Stomach (tissue), 4 donors: Measurements from ENCODE around the gene SIM1.

ENCODE experiments used
- EP300 ChIP-seq: sonication (generic); formaldehyde crosslinking; IDR thresholded peaks from one replicate; pipeline ENCODE4 v1.6.1; 2017; ENCODE audit warnings: antibody characterized with exemption
- POLR2A ChIP-seq, 4 donors: fragments of 450-650 bp; IDR thresholded peaks; one replicate each; pipeline ENCODE4 v1.6.1; 2016; ENCODE audit warnings: antibody characterized with exemption in 4 of 4, control low read depth in 2 of 4, mild to moderate bottlenecking in 1 of 4, moderate library complexity in 1 of 4
- POLR2AphosphoS5 ChIP-seq, 3 donors: sonication (generic); formaldehyde crosslinking; IDR thresholded peaks; one replicate each; pipeline ENCODE4 v1.6.1; 2016; ENCODE audit warnings: antibody characterized with exemption in 3 of 3
- TF ChIP-seq, protein P1 (sequence below), 7 experiments: fragments of 450-650 bp in 4 of 7; fragments of 200-600 bp in 3 of 7; sonication (generic) in 3 of 7; IDR thresholded peaks; one replicate each; pipeline ENCODE4 v1.5.1; 2016 to 2019; ENCODE audit warnings: antibody characterized with exemption in 7 of 7, control low read depth in 2 of 7, mild to moderate bottlenecking in 1 of 7

DNA sequence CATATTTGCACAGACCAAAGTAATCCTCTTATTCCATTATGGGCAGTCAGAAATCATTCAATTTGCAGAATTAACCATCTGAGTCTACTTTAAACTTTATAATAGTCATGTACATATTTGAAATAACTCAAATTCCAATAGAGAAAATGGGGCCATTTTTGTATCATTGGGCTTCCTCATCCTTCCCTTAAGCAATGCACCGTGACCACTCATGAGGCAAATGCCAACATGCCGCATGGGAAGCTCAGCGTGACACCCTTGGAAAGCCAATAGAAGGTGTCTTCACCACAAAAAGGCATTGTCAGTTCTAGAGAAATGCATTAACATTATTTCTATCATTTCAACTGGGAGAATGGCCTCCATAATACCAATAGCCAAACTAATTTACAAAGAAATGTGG is 38.5 kb downstream of the SIM1 start:
- TF ChIP-seq POLR2AphosphoS5 (IDR thresholded peaks at IDR 0.05) (no peak), POLR2A (IDR thresholded peaks at IDR 0.05) (no peak), EP300 (no peak)
- TF ChIP-seq, protein P1, sequence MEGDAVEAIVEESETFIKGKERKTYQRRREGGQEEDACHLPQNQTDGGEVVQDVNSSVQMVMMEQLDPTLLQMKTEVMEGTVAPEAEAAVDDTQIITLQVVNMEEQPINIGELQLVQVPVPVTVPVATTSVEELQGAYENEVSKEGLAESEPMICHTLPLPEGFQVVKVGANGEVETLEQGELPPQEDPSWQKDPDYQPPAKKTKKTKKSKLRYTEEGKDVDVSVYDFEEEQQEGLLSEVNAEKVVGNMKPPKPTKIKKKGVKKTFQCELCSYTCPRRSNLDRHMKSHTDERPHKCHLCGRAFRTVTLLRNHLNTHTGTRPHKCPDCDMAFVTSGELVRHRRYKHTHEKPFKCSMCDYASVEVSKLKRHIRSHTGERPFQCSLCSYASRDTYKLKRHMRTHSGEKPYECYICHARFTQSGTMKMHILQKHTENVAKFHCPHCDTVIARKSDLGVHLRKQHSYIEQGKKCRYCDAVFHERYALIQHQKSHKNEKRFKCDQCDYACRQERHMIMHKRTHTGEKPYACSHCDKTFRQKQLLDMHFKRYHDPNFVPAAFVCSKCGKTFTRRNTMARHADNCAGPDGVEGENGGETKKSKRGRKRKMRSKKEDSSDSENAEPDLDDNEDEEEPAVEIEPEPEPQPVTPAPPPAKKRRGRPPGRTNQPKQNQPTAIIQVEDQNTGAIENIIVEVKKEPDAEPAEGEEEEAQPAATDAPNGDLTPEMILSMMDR (IDR thresholded peaks at IDR 0.05), result no peak
